Measurements from ENCODE around the gene AR.

DNA sequence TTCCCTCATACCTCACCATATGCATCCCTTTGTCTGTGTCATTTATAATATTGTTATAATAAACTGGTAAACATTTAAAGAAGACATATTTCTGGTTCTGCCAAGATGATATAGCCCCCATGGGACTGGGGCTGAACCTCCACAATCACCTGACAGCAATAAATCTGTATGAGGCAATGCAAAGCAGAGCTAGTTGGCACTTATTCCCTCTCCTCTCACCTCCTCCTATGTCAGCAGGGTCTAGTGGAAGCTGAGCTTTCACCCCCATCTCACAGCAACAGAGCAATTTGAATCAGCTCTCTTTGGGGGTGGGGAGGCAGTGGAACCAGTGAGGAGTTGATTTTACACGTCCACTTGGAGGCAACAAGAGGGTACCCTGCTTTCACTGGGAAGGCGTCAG is 206.9 kb downstream of the AR start:
- TF ChIP-seq, protein P1, sequence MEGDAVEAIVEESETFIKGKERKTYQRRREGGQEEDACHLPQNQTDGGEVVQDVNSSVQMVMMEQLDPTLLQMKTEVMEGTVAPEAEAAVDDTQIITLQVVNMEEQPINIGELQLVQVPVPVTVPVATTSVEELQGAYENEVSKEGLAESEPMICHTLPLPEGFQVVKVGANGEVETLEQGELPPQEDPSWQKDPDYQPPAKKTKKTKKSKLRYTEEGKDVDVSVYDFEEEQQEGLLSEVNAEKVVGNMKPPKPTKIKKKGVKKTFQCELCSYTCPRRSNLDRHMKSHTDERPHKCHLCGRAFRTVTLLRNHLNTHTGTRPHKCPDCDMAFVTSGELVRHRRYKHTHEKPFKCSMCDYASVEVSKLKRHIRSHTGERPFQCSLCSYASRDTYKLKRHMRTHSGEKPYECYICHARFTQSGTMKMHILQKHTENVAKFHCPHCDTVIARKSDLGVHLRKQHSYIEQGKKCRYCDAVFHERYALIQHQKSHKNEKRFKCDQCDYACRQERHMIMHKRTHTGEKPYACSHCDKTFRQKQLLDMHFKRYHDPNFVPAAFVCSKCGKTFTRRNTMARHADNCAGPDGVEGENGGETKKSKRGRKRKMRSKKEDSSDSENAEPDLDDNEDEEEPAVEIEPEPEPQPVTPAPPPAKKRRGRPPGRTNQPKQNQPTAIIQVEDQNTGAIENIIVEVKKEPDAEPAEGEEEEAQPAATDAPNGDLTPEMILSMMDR (IDR thresholded peaks at IDR 0.05), result no peak
- TF ChIP-seq POLR2A (IDR thresholded peaks at IDR 0.05), result no peak
